Omental fat pad (tissue), 4 donors: ENCODE measurements around the gene SH3BP5L. TPM values are rescaled to one million over a fixed set of nuclear protein-coding genes. Genes with fewer than 3 reads are reported as not detected.

ENCODE experiments used
- ATAC-seq: fragments of 150-250 bp; one replicate; pipeline ENCODE4 v1.9.1; 2016; ENCODE audit warnings: mild to moderate bottlenecking, moderate library complexity; ENCODE audit not compliant: low FRiP score
- DNase-seq: peaks from one replicate; pipeline ENCODE4 v3.0.0-alpha.2; 2019; ENCODE audit warnings: low spot score
- total RNA-seq, 4 donors: library from RNA; depleted of rRNA; stranded (reverse); fragments of >200 nt; gene quantifications; one replicate each; pipeline ENCODE4 v1.1.0, GENCODE V29; 2016
- TF ChIP-seq, protein P1 (sequence below), 3 donors: fragments of 450-650 bp; IDR thresholded peaks; one replicate each; pipeline ENCODE4 v1.5.1; 2016 to 2017; ENCODE audit warnings: antibody characterized with exemption in 3 of 3, mild to moderate bottlenecking in 3 of 3, moderate library complexity in 2 of 3

Gene SH3BP5L
- total RNA-seq, 4 donors from 2014 or later: 9.7 to 20.0 (median 15.2) TPM

DNA sequence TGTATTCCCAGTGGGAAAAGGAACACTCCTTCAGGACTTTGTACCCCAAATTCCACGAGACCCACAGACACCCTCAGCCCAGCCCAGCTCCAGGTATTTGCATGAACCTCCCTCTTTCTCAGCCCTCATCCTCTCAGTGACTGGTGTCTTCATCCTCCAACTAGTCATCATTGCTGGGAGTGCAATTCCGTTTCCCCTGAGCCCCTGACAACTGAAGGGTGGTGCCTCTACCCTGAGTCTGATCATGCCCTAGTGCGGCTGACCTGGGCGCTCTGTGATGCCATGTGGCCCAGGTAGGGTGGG, 36.9 kb upstream of the SH3BP5L start:
- ATAC-seq: no peak
- TF ChIP-seq, protein P1, sequence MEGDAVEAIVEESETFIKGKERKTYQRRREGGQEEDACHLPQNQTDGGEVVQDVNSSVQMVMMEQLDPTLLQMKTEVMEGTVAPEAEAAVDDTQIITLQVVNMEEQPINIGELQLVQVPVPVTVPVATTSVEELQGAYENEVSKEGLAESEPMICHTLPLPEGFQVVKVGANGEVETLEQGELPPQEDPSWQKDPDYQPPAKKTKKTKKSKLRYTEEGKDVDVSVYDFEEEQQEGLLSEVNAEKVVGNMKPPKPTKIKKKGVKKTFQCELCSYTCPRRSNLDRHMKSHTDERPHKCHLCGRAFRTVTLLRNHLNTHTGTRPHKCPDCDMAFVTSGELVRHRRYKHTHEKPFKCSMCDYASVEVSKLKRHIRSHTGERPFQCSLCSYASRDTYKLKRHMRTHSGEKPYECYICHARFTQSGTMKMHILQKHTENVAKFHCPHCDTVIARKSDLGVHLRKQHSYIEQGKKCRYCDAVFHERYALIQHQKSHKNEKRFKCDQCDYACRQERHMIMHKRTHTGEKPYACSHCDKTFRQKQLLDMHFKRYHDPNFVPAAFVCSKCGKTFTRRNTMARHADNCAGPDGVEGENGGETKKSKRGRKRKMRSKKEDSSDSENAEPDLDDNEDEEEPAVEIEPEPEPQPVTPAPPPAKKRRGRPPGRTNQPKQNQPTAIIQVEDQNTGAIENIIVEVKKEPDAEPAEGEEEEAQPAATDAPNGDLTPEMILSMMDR (IDR thresholded peaks at IDR 0.05): no peak
- no peak for DNase-seq

DNA sequence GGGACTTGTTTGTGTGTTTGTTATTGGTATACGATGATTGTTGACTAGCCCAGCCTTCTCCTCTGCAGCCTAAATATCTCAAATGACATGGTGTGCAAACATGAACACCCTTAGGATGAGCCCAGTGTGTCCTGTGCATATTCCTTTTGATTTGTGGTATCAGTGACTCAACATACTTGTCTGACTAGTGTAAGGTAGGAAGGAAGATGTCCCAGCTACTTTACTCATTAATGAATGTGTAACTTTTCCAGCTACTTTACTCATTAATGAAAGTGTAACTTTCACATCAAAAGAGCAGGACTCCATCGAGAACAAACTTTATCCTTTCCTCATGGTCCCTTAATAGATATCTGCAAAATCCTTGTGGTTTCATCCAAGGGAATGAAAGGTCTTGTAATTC, 35.9 kb upstream of the SH3BP5L start:
- TF ChIP-seq, protein P1 (IDR thresholded peaks at IDR 0.05): no peak
- DNase-seq (no peak), ATAC-seq (no peak)

DNA sequence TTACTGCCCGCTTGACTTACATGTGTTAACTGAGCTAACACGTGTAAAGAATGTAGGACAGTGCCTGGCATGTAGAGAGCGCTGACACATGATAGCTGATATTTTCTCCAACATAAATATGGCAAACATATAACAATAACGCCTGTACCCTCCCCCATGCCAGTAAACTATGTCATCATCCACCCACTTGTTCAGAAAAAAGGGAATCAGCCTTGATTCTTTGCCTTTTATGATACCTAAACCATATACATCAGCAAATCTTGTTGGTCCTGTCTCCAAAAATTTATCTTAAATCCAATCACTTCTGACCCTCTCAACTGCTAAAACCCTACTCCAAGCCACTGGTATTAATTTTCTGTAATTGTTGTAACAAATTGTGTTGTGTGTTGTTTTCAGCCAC, 34.3 kb upstream of the SH3BP5L start:
- no peak for ATAC-seq
- TF ChIP-seq, protein P1 (IDR thresholded peaks at IDR 0.05): no peak
- no peak for DNase-seq

DNA sequence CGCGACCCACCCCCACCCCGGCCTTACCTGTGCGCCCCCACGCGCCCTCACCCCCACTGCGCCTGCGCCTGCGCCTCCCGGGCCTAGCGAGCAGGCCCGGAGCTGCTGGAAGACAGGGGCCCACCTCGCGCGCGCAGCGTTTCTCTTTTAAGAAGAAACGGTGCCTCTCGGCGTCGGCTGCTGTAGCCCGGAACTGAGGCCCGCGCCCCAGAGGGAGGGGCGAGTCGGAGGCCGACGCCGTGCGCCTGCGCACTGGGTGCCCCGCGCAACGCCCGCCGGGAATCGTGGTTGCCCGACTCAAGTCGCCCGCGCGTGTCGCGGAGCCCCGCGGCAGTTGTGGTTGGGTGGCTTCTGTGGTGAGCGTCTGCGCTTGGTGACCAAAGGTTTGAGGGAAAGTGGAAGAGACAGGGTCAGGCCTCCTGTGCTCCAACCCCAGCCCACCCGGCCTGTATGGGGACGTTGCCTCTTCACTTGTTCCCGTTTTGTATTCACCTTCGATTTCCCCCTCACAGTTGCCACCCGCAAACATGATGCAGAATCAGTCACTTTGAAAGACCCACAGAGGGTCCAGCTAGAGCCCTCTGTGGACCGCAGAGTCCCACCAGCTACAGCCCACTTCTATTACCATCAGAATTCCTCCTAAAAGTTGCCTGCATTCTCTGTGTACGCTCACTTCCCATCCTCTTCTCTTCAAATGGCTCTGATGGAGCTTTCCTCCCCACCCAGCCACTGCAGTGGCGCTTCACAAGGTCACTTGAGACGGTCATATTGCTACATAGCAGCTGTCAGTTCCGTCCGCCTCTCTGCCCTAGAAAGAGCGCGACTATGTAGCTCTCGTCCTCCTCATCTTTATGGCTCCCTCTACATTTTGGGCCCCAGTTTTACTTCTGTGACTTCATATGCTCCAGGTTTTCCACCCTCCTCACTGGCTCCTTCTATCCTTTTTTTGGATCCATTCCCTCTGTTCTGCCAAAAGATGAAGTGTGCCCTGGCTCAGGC, 33.5 kb upstream of the SH3BP5L start, which contains the start of gene ZNF692:
Gene ZNF692, minus strand, starts transcription at position 195 of the 999 bp plus-strand sequence. CDS start 776 bp downstream, outside the sequence.
- peak; percentile 92 for ATAC-seq
- TF ChIP-seq, protein P1 (IDR thresholded peaks at IDR 0.05): no peak
- peak; percentile 85 for DNase-seq

DNA sequence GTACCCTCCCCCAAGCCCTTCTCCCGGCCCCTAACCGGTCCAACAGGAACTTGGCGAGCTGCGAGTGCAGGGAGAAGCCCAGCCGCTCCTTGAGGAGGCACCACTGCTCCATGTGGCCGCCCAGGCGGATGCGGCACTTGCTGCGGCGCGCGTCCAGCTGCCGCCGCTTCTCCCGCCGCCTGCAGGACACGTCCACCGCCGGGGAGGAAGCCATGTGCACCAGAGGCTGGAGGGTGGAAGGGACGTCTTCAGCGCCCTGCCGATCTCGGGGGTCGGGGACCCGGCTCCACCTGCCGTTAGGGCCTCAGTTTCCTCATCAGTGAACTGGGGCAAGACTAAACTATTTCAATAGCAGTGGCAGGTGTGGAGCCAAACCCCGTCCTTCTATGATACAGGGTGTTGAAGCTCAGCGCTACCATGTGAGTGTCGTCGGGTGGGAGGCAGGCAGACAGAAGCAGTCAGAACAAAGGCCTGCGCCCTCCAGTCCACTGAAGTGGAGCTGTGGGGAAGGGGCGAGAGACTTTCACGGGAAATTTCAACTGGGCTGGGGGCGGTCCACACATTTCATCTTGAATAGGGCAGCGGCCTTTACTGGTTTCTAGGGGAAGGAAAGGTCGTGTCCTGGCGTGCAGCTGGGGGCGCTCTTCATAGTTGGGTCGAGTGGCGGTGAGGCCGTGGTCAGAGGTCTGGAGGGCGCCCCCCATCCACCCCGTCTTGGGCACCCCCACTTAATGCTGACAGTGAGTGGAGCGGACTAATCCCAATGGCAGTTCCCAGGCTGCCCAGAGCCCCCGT, 32.6 kb upstream of the SH3BP5L start:
- DNase-seq (no peak), ATAC-seq (peak; percentile 56)
- TF ChIP-seq, protein P1 (IDR thresholded peaks at IDR 0.05): no peak

DNA sequence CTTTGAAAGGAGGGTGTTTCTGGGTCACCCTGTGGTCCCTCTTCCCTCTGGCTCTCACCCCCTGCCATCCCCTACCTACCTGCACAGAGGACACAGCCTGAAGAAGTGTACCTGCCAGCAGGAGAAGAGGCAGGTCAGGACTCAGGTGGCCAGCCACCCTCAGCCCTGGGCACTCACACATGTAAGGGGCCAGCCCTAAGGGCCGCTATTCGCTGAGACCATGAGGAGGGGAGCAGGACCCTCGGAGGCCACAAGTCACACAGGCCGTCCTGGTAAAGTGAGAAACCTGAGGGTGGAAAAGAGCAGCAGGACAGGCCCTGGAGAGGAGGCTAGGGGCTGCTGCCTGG, 32.0 kb upstream of the SH3BP5L start:
- TF ChIP-seq, protein P1 (IDR thresholded peaks at IDR 0.05): no peak
- ATAC-seq: no peak
- DNase-seq: no peak
